NT2/D1 (cell line): ENCODE measurements around the gene LYPD5.

Experiments used
- SUZ12 ChIP-seq: IDR thresholded peaks from 2 replicates; pipeline ENCODE4 v1.6.1; 2011; ENCODE audit not compliant: insufficient read length, insufficient read depth; ENCODE audit errors: extremely low read depth
- YY1 ChIP-seq: IDR thresholded peaks from 2 replicates; pipeline ENCODE4 v1.6.1; 2011; ENCODE audit not compliant: insufficient read length, insufficient read depth
- ZNF274 ChIP-seq: IDR thresholded peaks from 2 replicates; pipeline ENCODE4 v1.6.1; 2011; ENCODE audit warnings: mild to moderate bottlenecking, low read depth, low read length

DNA sequence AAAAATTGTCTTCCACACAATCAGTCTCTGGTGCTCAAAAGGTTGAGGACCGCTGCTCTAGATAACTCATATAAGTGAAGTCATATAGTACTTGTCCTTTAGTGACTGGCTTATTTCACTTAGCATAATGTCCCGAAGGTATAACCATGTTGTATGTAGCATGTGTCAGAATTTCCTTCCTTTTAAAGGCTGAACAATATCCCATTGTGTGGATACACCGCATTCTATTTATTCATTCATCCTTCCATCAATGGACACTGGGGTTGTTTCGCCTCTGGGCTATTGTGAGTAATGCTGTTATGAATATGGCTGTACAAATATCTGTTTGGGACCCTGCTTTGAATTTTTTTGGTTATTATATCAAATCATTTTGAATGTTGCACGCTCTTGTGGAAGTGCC lies 4.6 kb upstream of the LYPD5 start:
- TF ChIP-seq YY1 (no peak), SUZ12 (no peak), ZNF274 (no peak)
